SU-DHL-6 (cell line): ENCODE measurements around the gene GNPTG.

Experiments used
- CTCF ChIP-seq: fragments of 200-600 bp; sonication (generic); IDR thresholded peaks from one replicate; pipeline ENCODE4 v1.5.1; 2017; ENCODE audit warnings: antibody characterized with exemption, mild to moderate bottlenecking, low read length, moderate library complexity; ENCODE audit not compliant: insufficient read depth, poor library complexity, severe bottlenecking
- EZH2phosphoT487 ChIP-seq: fragments of 200-600 bp; sonication (generic), shearing (Covaris generic); conservative IDR thresholded peaks from 2 replicates; pipeline ENCODE4 v1.6.1; 2018; ENCODE audit warnings: mild to moderate bottlenecking, antibody characterized with exemption, low read length, moderate library complexity, mixed read lengths

- TF ChIP-seq CTCF (no peak), EZH2phosphoT487 (no peak)
Measured at GRCh38 chr16:1407753-1408152, 56.0 kb downstream of the GNPTG start.
